ENCODE results near the gene DNAH3. TPM values are rescaled to one million over a fixed set of nuclear protein-coding genes. Genes with fewer than 3 reads are reported as not detected.

DNAH3 gene
- total and polyA plus RNA-seq, 3 donors from 2014 or later: 11.7 to 21.2 (median 19.9) TPM

GRCh38 chr16:21194771-21195301 lies 44.2 kb upstream of the DNAH3 start:
- WGBS, 2 donors: 38 to 46% methylated on average over 6 of the region's 6 CpGs

DNA sequence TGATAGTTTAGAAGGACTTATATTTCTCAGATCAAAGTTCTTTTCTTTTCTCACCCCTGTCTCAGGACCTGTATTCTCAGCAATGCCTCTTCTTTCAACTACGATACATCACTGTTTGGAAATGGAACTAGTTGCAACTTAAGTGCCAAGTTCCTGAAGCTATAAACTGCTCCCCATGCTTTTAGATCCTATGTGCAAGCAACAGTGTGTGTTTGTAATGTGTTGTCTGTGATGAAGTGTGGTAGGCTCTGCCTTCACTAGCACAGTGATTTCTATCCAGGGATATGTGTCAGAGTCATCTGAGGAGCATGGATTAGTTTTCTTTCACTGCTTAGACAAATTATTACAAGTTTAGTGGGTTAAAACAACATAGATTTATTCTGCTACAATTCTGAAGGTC lies 42.3 kb upstream of the DNAH3 start:
- Histone ChIP-seq H3K4me3 (no peak overlapping the region), H3K4me1 (peaks cover 4% of the 10 kb centered on the region), H3K9me3 (no peaks in the 10 kb centered on the region), H3K27me3 (no peaks in the 10 kb centered on the region), H3K36me3 (ENCODE audit: low read depth, missing control alignments) (no peaks in the 10 kb centered on the region), H3K27ac (no peak overlapping the region)
- intact Hi-C loops (cut with DNase I; ENCODE audit: low total_unique reads): no loop called here
- no peak for DNase-seq
- WGBS, 2 donors: 50 to 68% methylated on average over 1 of the region's 1 CpG
- TF ChIP-seq, protein P1, sequence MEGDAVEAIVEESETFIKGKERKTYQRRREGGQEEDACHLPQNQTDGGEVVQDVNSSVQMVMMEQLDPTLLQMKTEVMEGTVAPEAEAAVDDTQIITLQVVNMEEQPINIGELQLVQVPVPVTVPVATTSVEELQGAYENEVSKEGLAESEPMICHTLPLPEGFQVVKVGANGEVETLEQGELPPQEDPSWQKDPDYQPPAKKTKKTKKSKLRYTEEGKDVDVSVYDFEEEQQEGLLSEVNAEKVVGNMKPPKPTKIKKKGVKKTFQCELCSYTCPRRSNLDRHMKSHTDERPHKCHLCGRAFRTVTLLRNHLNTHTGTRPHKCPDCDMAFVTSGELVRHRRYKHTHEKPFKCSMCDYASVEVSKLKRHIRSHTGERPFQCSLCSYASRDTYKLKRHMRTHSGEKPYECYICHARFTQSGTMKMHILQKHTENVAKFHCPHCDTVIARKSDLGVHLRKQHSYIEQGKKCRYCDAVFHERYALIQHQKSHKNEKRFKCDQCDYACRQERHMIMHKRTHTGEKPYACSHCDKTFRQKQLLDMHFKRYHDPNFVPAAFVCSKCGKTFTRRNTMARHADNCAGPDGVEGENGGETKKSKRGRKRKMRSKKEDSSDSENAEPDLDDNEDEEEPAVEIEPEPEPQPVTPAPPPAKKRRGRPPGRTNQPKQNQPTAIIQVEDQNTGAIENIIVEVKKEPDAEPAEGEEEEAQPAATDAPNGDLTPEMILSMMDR (IDR thresholded peaks at IDR 0.05): no peak
- TF ChIP-seq POLR2A (IDR thresholded peaks at IDR 0.05): no peak

More at GRCh38 chr16:21194771-21195301, 44.2 kb upstream of the DNAH3 start:
- H3K4me1 ChIP-seq: no peaks in the 10 kb centered on the region
- no peaks in the 10 kb centered on the region for H3K36me3 ChIP-seq (ENCODE audit: low read depth, missing control alignments)
- DNase-seq: no peak
- H3K27ac ChIP-seq: no peak overlapping the region
- H3K4me3 ChIP-seq: no peak overlapping the region
- TF ChIP-seq, protein P1 (IDR thresholded peaks at IDR 0.05): no peak
- no peak for TF ChIP-seq POLR2A (IDR thresholded peaks at IDR 0.05)
- H3K27me3 ChIP-seq: no peaks in the 10 kb centered on the region
- no peaks in the 10 kb centered on the region for H3K9me3 ChIP-seq
- intact Hi-C loops (cut with DNase I; ENCODE audit: low total_unique reads): no loop called here

GRCh38 chr16:21190599-21190998 lies 40.0 kb upstream of the DNAH3 start:
- no peak for DNase-seq
- H3K27ac ChIP-seq: no peak overlapping the region
- peaks cover 4% of the 10 kb centered on the region for H3K4me1 ChIP-seq
- H3K4me3 ChIP-seq: no peak overlapping the region
- intact Hi-C loops (cut with DNase I; ENCODE audit: low total_unique reads): no loop called here
- H3K36me3 ChIP-seq (ENCODE audit: low read depth, missing control alignments): no peaks in the 10 kb centered on the region
- H3K27me3 ChIP-seq: no peaks in the 10 kb centered on the region
- no peaks in the 10 kb centered on the region for H3K9me3 ChIP-seq
- no peak for TF ChIP-seq POLR2A (IDR thresholded peaks at IDR 0.05)
- TF ChIP-seq, protein P1 (IDR thresholded peaks at IDR 0.05): no peak

DNA sequence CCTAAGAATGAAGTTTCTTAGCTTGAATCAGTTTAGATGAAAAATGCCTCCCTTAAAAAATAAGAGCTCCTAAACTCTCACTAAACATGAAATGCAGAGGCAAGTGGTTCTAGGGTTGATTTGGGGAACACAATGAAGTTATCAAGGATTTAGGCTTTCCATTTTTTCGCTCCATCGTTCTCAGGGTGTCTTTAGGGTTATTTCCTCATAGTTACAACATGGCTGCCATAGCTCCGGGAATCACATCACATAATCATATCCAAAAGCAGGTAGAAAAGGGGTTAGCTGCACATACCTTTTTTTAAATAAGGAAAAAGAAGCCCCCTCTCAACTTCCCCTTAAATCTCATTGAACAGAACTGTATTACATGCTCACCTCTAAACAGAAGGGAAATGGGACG lies 39.4 kb upstream of the DNAH3 start:
- DNase-seq: no peak
- Histone ChIP-seq H3K36me3 (ENCODE audit: low read depth, missing control alignments) (no peaks in the 10 kb centered on the region), H3K27me3 (no peaks in the 10 kb centered on the region), H3K4me1 (peaks cover 4% of the 10 kb centered on the region), H3K27ac (no peak overlapping the region), H3K4me3 (no peak overlapping the region), H3K9me3 (no peaks in the 10 kb centered on the region)
- whole genome bisulfite sequencing, 2 donors: 94 to 95% methylated on average over 4 of the region's 4 CpGs
- intact Hi-C loops (cut with DNase I; ENCODE audit: low total_unique reads): no loop called here
- TF ChIP-seq, protein P1 (IDR thresholded peaks at IDR 0.05): no peak

- Histone ChIP-seq H3K9me3 (no peaks in the 10 kb centered on the region), H3K27ac (no peak overlapping the region), H3K4me1 (peaks cover 4% of the 10 kb centered on the region), H3K36me3 (ENCODE audit: low read depth, missing control alignments) (no peaks in the 10 kb centered on the region), H3K4me3 (no peak overlapping the region), H3K27me3 (no peaks in the 10 kb centered on the region)
- 50 to 65% methylated on average over 5 of the region's 5 CpGs for WGBS, 2 donors
- TF ChIP-seq, protein P1 (IDR thresholded peaks at IDR 0.05): no peak
- no peak for TF ChIP-seq POLR2A (IDR thresholded peaks at IDR 0.05)
- DNase-seq: no peak
- intact Hi-C loops (cut with DNase I; ENCODE audit: low total_unique reads): no loop called here
These were observed 38.7 kb upstream of the DNAH3 start for GRCh38 chr16:21189311-21189710.

All from testis (tissue), 3 donors.